GM19372 (cell line): Measurements from ENCODE around the gene NKTR.
"Not testable (repeated sequence)": the region's sequence is repeated elsewhere in the genome, so short reads cannot be mapped to it uniquely, and the experiment has no call there.

ENCODE experiments used
- ATAC-seq: cut with Tn5 transposase; IDR thresholded peaks from one replicate; pipeline ENCODE4 v1.9.1; 2021; ENCODE audit warnings: mild to moderate bottlenecking, low read depth, moderate library complexity; ENCODE audit not compliant: unreplicated experiment

Gene NKTR

GRCh38 chr3:42593635-42594034 is 6.9 kb upstream of the NKTR start:
- ATAC-seq = no peak

GRCh38 chr3:42595682-42596081 is 4.8 kb upstream of the NKTR start:
- ATAC-seq = no peak

- ATAC-seq = not testable (repeated sequence)
These were observed 3.4 kb upstream of the NKTR start for GRCh38 chr3:42597098-42597497.

GRCh38 chr3:42600958-42601675 is 631 bp downstream of the NKTR start:
- peak; percentile 7 for ATAC-seq

DNA sequence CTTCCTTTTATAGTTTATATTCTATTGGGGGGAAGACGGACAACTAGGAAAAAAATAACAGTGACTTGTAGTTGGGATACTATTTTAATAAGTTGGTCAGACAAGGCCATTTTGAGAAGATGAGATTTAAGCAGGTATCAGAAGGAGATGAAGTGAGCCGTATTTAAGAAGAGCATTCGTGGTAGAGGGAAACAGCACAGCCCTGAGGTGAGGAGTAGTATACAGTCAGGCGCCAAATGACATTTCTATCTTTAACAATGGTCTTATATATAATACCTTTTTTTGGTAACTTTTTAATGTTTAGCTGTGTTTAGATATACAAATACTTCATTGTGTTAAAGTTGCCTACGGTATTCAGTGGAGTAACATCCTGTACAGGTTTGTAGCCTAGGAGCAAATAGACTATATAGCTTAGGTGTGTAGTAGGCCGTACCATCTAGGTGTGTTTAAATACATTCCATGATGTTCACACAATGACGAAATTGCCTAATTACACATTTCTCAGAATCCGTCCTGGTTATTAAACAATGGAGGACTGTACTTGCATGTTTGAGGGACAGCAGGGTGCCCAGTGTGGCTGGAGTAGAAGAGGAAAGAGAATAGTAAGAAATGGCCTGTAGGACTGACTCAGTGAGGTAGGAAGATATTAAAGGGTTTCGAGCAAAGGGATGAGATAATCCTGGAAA is 1.6 kb downstream of the NKTR start:
- ATAC-seq = no peak

DNA sequence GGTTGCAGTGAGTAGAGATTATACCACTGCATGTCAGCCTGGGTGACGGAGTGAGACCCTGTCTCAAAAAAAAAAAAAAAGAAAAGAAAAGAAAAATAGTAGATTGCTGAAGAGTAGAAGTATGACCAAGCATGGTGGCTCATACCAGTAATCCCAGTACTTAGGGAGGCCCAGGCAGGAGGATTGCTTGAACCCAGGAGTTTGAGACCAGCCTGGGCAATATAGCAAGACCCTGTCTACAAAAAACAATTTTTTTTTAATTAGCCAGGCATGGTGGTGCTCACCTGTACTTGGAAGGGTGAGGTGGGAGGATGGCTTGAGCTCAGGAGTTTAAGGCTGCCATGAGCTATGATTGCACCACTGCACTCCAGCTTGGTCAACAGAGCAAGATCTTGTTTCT is 2.5 kb downstream of the NKTR start:
- no peak for ATAC-seq

DNA sequence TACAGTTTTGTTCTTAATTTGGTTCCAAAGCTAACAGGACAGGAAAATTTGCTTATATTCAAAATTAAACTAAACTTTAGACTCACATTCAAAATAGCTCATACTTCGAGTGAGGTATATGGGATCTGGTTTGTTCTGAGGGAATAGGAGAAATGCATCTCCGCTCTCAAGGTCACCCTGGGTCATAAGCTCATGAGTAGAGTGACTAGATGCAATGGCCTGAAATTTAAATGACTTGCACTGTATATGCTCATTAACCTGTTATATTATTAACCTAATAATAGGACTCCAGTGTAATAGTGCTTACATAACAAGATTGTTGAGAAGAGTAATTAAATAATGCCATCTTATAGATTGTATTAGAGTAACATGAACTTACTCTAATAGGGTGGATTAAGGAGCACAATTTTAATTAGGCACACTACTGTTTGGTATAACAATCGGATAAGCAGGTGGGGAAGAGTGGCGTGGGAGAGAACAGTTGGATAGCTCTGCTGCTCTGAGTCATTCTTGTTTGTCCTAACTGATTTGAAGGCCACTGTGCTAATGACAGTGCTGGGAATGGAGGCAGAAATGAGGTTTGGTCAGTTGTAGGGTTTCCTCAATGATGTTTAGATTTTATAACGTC is 5.2 kb downstream of the NKTR start:
- no peak for ATAC-seq

- ATAC-seq = no peak
These were observed 8.1 kb downstream of the NKTR start for GRCh38 chr3:42608581-42608980.

DNA sequence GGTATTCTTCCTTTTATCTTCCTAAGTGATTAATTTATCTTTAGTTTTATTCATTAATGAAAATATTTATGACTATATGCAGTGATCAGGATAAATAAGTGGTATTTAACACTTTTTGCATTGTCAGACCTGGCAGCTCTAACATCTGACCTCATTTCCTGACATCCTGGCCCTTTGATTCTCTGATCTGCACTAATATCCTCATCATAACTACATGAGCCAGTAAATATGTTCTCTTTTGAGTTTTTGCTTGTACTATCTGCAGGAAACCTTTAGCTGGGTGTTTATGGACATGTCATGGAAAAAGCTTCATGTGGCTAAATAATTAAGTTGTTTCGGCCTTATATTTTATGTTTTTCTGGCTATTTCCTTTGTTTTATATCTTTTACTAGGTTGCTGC is 10.5 kb downstream of the NKTR start:
- no peak for ATAC-seq

DNA sequence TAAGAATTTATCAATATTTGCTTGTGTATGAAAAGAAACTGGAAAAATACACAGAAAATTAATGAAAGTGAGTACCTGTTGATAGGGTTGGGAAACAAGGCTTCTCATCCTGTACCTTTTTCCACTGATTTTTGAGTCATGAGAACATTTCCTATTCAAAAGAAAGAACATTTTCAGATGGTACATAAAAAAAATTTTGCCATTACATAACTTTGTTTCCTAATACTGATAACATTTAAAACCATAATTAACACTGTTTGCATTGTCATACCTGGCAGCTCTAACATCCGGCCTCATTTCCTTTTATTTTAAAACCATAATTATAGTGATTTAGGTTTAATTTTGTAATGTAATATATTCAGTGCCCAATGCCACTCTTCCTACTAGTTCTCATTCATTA is 11.7 kb downstream of the NKTR start:
- no peak for ATAC-seq

- no peak for ATAC-seq
These were observed 12.4 kb downstream of the NKTR start for GRCh38 chr3:42612928-42613327.

GRCh38 chr3:42613462-42613861 is 13.0 kb downstream of the NKTR start:
- no peak for ATAC-seq

- ATAC-seq = no peak
These were observed 31.1 kb downstream of the NKTR start for GRCh38 chr3:42631620-42632019.

- no peak for ATAC-seq
These were observed 31.7 kb downstream of the NKTR start for GRCh38 chr3:42632146-42632545.

DNA sequence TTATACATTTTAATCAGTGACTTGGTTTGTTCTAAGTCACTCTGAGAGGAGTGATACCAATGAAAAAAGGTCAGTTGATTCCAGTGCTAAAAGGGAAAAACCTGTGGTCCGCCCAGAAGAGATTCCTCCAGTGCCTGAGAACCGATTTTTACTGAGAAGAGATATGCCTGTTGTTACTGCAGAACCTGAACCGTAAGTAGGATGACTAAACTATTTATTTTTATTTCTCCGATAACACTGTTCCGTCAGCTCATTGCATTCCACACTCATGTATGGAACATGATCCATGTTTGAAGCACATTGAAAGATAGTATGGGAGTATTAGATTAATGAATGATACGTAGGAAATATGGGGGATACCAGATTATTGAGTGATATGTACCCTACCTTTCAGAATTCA is 33.1 kb downstream of the NKTR start:
- ATAC-seq = no peak

DNA sequence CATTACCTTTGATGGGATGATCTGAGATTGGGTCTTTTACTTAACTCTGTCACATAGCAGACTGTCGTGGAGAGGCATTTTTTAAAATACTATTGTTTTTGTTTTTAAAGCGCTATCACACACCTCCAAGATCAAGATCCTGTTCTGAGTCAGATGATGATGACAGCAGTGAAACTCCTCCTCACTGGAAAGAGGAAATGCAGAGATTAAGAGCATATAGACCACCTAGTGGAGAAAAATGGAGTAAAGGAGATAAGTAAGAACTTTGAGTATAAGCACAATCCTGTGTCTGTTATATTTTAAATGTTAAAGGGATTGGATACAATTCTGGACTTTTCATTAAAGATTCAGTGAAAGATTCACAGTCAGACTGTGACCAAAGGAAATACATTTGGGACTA is 34.6 kb downstream of the NKTR start:
- no peak for ATAC-seq

GRCh38 chr3:42637001-42637400 is 36.5 kb downstream of the NKTR start:
- no peak for ATAC-seq

GRCh38 chr3:42638339-42638842 is 37.9 kb downstream of the NKTR start:
- no peak for ATAC-seq

DNA sequence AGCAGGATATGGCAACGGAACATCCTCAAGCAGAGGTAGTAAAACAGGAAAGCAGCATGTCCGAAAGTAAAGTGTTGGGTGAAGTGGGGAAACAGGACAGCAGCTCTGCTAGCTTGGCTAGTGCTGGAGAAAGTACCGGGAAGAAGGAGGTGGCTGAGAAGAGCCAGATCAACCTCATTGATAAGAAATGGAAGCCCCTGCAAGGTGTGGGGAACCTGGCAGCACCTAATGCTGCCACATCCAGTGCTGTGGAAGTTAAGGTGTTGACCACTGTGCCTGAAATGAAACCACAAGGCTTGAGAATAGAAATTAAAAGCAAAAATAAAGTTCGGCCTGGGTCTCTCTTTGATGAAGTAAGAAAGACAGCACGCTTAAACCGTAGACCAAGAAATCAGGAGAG is 38.7 kb downstream of the NKTR start:
- no peak for ATAC-seq

DNA sequence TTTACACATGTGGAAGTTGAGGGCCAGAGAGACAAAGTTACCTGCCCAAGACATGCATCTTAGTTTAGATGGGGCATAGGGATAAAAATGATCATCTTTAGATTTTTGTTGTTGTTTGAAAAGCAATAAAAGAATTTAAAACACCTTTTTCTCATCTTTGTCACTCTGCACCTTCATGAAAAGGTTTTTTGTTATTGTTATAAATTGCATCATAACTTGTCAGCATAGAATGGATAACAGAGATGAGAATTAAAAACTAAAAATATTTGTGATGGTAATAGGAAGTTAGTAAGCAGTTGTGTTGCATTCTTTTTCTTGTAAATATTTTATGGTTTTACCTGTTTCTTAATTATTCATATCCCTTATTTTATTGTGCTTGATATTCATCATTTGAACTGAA is 39.6 kb downstream of the NKTR start:
- ATAC-seq = no peak

GRCh38 chr3:42640771-42641370 is 40.4 kb downstream of the NKTR start:
- no peak for ATAC-seq
